Testis (tissue), 2 donors: ENCODE measurements around the gene HHLA2.

Experiments
- POLR2A ChIP-seq: fragments of 450-650 bp; IDR thresholded peaks from one replicate; pipeline ENCODE4 v1.6.1; 2017; ENCODE audit warnings: antibody characterized with exemption, mild to moderate bottlenecking, moderate library complexity
- TF ChIP-seq, protein P1 (sequence below), 3 experiments: fragments of 450-650 bp in 2 of 3; fragments of 200-600 bp in 1 of 3; sonication (generic) in 1 of 3; IDR thresholded peaks; one replicate each; pipeline ENCODE4 v1.5.1; 2016 to 2019; ENCODE audit warnings: antibody characterized with exemption in 3 of 3, mild to moderate bottlenecking in 2 of 3, moderate library complexity in 1 of 3

- TF ChIP-seq POLR2A = no peak
- TF ChIP-seq, protein P1, sequence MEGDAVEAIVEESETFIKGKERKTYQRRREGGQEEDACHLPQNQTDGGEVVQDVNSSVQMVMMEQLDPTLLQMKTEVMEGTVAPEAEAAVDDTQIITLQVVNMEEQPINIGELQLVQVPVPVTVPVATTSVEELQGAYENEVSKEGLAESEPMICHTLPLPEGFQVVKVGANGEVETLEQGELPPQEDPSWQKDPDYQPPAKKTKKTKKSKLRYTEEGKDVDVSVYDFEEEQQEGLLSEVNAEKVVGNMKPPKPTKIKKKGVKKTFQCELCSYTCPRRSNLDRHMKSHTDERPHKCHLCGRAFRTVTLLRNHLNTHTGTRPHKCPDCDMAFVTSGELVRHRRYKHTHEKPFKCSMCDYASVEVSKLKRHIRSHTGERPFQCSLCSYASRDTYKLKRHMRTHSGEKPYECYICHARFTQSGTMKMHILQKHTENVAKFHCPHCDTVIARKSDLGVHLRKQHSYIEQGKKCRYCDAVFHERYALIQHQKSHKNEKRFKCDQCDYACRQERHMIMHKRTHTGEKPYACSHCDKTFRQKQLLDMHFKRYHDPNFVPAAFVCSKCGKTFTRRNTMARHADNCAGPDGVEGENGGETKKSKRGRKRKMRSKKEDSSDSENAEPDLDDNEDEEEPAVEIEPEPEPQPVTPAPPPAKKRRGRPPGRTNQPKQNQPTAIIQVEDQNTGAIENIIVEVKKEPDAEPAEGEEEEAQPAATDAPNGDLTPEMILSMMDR (IDR thresholded peaks at IDR 0.05) = no peak
These were observed 60.7 kb downstream of the HHLA2 start for GRCh38 chr3:108357042-108357441.
